Measurements from ENCODE around the gene HOXD12. TPM values are rescaled to one million over a fixed set of nuclear protein-coding genes. Genes with fewer than 3 reads are reported as not detected.

Gene HOXD12
- total RNA-seq, 4 donors from 2014 or later, result 0.27 TPM; not detected in 3

DNA sequence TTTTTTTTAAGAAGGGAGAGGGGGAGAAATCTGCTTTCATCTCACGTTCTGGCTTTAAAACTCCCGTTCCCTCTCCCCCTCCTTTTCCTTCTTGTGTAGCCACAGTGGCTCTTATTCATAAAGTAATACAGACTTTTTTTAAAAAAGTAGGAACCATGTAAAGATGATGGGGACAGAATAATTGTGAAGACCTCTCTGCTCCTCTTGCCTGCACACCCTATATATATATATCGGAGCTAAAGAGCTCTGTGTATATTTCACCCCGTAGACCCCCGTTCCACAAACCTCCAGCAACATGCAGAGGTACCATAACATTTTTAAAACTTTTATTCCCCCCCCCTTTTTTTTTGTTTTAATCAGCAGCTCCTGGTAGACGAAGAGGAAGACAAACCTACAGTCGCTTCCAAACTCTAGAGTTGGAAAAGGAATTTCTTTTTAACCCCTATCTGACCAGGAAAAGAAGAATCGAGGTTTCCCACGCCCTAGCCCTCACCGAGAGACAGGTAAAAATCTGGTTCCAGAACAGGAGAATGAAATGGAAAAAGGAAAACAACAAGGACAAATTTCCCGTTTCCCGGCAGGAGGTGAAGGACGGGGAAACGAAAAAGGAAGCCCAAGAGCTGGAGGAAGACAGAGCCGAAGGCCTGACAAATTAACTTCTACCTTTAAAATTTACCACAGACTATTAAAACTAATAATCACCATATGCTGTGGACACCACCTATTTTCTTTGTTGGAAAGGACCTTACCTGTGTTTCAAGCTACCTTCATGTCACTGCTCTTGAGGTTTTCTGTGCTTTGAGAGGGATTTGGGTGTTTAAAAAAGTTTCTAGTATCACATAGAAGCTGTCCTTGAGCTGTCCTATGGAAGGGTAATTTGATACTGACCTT is 31.6 kb downstream of the HOXD12 start:
- WGBS, 2 donors, result 22% methylated on average over 15 of the region's 15 CpGs

GRCh38 chr2:176131848-176132158 is 32.2 kb downstream of the HOXD12 start:
- TF ChIP-seq POLR2A (IDR thresholded peaks at IDR 0.05), result no peak
- no peak for TF ChIP-seq CTCF (IDR thresholded peaks at IDR 0.05)
- intact Hi-C loops (cut with DNase I; ENCODE audit: low total_unique reads), result no loop called here
- DNase-seq (ENCODE audit: low spot score in 2 of 2), result no peak
- WGBS, 2 donors, result 49 to 50% methylated on average over 4 of the region's 4 CpGs
- H3K4me3 ChIP-seq (ENCODE audit: low read depth, poor library complexity, severe bottlenecking), result no peak overlapping the region

More for the DNA sequence above, 31.6 kb downstream of the HOXD12 start:
- no peak for DNase-seq (ENCODE audit: low spot score in 2 of 2)
- TF ChIP-seq CTCF (IDR thresholded peaks at IDR 0.05) (no peak), POLR2A (IDR thresholded peaks at IDR 0.05) (no peak)
- intact Hi-C loops (cut with DNase I; ENCODE audit: low total_unique reads), result no loop called here
- H3K4me3 ChIP-seq (ENCODE audit: low read depth, poor library complexity, severe bottlenecking), result peak overlapping the region; percentile 35

DNA sequence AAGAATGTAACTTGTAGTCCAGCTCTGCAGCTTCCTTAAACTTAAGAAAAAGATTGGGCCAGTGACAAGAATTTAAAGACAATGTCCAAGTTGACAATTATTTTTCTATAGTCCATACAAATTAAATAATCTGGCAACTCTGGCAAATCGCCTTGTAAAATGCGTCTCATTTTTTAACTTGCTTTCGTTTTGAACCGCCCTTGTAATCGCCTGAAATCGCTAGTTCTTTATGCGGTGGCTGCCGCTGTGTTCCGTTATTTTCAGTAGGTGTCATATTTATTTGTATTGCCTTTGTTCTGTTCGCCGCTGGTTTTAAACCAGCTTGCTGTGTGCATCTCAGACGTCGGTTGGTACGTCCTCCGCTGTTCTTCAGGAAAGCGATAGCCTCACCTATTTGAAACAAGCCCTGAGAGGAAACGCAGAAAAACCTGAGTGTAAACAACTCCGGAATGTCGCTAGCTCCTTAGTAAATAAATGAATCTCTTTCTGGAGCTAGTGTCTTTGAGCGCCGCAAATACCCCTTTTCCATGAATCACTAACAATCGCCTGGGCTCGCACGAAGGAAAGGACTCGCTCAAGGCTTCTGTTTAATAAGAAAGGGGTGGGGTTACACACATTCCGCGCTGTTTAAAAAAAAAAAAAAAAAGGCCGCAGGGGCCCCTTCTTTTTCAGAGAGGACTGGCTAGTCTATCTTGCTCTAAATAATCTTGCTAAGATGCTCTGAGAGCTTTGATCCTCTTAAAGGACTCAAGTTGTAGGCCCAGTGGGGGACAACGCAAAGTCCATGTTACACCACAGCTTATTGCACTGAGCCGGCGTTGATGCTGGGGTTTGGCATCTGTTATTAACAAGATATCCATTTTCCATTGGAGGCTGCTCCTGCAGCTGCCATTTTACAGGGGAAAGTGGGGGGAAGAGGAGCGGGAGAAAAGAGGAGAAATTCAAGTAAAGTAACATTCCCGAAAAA is 32.9 kb downstream of the HOXD12 start:
- no peak overlapping the region for H3K4me3 ChIP-seq (ENCODE audit: low read depth, poor library complexity, severe bottlenecking)
- peak in 1 of 2 donors; percentile 76 for DNase-seq (ENCODE audit: low spot score in 2 of 2)
- intact Hi-C loops (cut with DNase I; ENCODE audit: low total_unique reads), result no loop called here
- TF ChIP-seq POLR2A (IDR thresholded peaks at IDR 0.05) (no peak), CTCF (IDR thresholded peaks at IDR 0.05) (no peak)
- 34 to 35% methylated on average over 33 of the region's 33 CpGs for WGBS, 2 donors

GRCh38 chr2:176133389-176133788 is 33.8 kb downstream of the HOXD12 start:
- DNase-seq (ENCODE audit: low spot score in 2 of 2), result no peak
- intact Hi-C loops (cut with DNase I; ENCODE audit: low total_unique reads), result no loop called here
- TF ChIP-seq POLR2A (IDR thresholded peaks at IDR 0.05), result no peak
- no peak for TF ChIP-seq CTCF (IDR thresholded peaks at IDR 0.05)

DNA sequence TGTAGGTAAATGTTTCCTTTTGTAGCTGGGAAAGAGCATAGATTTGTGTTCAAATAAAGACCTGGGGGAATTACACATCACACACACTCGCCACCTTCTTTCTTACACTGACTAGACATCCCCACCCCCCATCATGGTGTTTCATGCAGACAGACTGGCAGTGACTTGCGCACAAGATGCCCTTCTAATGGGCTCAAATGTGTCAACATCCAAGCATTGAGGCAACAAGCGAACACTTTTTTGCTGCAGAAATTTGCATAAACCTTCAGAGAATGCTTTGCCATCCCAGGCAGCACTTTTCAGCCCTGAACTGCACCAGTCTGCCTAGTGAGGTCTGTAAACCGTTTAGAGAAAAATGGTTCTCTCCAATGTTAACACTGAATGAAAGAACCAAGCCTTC is 34.4 kb downstream of the HOXD12 start:
- intact Hi-C loops (cut with DNase I; ENCODE audit: low total_unique reads), result no loop called here
- no peak overlapping the region for H3K4me3 ChIP-seq (ENCODE audit: low read depth, poor library complexity, severe bottlenecking)
- TF ChIP-seq POLR2A (IDR thresholded peaks at IDR 0.05) (no peak), CTCF (IDR thresholded peaks at IDR 0.05) (no peak)
- no peak for DNase-seq (ENCODE audit: low spot score in 2 of 2)
- 68 to 69% methylated on average over 4 of the region's 4 CpGs for WGBS, 2 donors

More at GRCh38 chr2:176133389-176133788, 33.8 kb downstream of the HOXD12 start:
- no peak overlapping the region for H3K4me3 ChIP-seq (ENCODE audit: low read depth, poor library complexity, severe bottlenecking)

Data from lower leg skin (tissue), 4 donors.